ACHN (cell line): ENCODE measurements around the gene AMZ1.
"Not testable (repeated sequence)": the region's sequence is repeated elsewhere in the genome, so short reads cannot be mapped to it uniquely, and the experiment has no call there.

Experiments
- DNase-seq: peaks from one replicate; pipeline ENCODE4 v3.0.0-alpha.2; 2015
- in situ Hi-C: cut with HindIII; loops from 2 replicates; pipeline ENCODE4 v1.10.0; 2017; ENCODE audit warnings: low sequenced_read_pairs, low pct_ligation_motif_present, low pct_unique_long_range_greater_than_20kb

AMZ1 gene

DNA sequence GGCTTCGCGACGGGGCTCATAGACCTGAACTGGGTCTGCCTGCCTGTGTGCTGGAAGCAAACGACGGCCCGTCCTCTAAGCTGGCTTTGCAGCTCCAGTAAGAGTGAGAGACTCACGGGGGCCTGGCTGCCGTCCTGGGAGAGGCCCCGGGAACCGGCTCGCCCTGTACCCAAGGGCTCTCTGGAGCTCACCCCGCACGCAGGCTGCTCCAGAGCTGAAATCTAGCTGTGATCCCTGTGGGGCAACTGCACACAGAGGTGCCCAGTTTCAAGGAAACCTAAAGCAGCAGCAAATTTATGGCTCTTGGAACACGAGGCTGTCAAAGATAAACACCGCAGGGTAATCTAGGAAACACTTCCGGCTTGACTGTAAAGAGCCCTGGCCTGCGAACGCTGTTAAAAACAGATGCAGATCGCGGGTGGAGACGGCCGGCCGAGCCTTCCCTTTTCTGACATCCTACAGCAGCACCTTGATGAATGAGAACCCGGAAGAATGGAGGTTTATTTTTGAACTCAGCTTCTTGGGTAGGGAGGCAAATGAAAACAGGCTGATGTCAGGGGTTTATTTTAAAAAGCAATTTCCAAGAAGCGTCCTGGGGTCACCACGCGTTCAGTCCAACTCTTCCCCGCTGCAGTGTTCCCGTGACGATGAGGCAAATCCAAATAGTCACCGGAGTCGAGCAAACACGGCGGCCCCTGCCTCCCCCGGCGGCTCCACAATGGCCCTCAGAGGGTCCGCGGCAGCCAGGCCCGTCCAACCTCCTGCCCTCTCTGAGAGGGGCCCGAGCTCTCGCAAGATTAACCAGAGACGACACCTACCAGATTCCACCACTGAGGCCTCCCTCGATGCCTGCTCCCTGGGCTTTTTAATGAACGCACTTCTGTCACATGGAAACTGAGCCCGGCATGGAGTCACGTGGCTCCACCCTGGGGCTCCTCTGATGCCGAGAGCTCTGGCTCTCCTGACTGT lies 29.6 kb downstream of the AMZ1 start:
- no peak for DNase-seq
- in situ Hi-C loops: no loop called here

DNA sequence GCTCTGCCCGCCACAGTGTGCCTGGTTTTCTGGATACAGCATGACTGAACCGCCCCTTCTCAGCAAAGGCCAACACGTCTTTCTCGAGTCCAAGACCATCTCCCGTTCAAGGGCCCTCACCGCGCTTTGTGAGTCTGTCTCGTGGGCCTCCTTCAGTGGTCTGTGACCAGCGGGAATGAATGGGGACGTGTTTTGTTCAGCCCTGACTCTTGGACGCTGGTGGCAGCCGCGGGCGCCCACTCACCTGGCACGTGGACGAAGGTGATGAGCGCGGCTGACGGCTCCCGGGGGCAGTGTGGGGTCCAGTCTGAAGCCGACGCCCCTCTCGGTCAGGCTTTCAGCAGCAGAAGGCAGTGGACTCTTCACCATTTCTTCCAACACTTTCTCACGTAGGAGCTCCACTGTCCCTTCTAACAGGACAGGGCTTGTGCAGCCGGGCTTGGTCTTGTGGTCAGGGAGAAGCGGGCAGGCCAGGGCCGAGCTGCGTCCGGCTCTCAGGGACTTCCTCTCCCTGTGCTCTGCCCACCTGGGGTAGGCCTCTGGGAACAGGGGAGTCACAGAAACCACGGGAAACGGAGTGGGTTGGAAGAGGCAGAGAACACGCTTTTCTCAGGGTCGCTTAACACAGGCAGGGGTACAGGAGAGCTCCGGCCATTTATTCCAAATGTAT lies 30.4 kb downstream of the AMZ1 start:
- in situ Hi-C loops: no loop called here
- DNase-seq: no peak

- DNase-seq: peak; percentile 52
- in situ Hi-C loops: no loop called here
Measured at GRCh38 chr7:2719007-2719406, 31.0 kb downstream of the AMZ1 start.

DNA sequence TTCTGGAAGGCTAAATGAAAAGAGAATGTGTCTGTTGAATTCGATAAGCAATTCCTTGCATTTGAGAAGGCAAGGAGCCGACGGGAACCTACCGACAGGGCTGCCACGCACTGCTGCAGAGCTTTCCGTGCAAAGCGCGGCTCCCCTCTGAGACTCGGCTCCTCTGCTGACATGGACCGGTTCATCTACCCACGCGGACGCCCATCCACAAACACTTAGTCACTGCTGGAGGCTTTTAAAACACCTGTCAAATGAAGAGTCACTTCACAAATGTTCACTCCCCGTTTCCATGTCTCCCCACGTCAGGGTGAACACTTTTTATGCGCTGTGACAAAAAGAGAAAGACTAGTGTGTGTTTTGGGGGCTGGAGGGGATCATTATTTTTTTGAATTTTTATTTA lies 32.0 kb downstream of the AMZ1 start:
- in situ Hi-C loops: no loop called here

DNA sequence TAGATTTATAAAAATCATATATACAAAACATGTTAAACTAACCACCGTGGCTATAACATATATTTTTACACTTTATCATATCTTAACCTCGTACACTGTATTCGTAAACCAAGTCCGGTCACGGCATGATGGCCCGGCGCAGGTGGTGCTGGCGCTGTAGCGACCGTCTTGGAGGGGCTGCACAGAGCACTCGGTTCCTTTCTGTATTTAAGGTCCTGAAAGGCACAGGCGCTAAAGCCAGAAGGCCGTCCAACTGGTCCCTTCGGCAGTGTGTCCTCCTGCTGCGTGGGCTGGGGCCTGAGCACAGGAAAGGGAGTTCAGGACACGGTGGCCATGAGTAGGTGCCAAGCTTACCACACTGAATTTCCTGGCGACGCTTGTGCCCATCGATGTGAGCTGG lies 33.8 kb downstream of the AMZ1 start:
- no peak for DNase-seq
- in situ Hi-C loops: no loop called here

More for the DNA sequence above, 32.0 kb downstream of the AMZ1 start:
- no peak for DNase-seq

DNA sequence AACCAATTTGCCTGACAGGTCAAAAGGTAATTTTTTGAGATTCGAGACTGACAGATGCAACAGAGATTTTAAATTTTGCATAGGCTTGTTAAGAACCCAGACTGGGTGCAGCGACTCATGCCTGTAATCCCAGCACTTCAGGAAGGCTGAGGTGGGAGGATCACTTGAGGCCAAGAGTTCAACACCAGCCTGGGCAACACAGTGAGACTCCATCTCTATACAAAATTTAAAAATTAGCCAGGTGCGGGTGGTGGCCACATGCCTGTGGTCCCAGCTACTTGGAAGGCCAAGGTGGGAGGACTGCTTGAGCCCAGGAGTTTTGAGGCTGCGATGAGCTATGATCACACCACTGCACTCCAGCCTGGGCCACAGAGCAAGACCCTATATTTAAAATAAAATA lies 34.6 kb downstream of the AMZ1 start:
- in situ Hi-C loops: no loop called here
- no peak for DNase-seq

- in situ Hi-C loops: no loop called here
- no peak for DNase-seq
Measured at GRCh38 chr7:2723138-2723850, 35.3 kb downstream of the AMZ1 start.

- DNase-seq, in situ Hi-C loops: not testable (repeated sequence)
Measured at GRCh38 chr7:2724036-2724435, 36.0 kb downstream of the AMZ1 start.

GRCh38 chr7:2724453-2725177 lies 36.6 kb downstream of the AMZ1 start:
- in situ Hi-C loops: no loop called here
- DNase-seq: no peak

DNA sequence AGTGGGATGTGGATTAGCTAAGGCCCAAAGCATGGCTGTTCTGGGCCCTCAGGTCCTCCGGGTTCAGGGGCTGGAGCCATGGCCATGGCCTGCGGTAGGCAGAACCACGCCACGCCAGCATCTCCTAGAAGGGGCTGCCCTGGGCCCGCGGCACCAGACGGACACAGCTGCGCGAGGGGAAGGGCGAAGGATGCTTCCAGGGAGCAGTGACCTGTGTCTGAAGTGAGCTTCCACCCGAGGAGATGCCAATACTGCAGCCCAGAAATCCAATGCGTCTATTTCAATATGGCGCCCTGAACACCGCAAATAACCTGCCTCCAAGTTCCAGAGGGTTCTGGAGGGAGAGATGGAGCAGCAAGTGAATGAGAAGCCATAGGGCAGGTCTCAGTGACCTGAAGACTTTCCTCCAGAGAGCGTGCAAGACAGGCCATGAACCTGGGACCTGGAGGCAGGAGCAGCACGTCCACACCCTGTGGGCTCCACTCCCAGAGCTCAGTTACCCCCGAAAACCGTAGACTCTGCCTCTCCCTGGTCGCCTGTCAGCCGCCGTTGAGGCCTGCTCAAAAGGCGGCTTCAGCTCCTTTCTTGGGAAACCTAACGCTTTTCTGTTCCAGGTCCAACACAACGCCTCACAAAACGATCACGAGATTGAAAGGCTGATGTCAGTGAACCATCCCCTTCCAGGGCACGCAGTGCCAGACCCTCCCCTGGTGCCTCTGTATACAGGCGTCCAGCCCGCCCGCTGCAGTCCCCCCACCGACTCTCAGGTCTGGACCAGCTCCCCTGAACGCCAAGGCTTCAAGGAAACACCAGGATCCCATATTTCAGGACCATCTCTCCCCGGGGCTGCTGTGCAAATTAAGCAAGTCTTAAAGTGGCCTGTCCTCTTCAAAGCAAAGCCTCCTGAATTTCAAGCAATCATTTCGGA lies 37.4 kb downstream of the AMZ1 start:
- no peak for DNase-seq
- in situ Hi-C loops: no loop called here

DNA sequence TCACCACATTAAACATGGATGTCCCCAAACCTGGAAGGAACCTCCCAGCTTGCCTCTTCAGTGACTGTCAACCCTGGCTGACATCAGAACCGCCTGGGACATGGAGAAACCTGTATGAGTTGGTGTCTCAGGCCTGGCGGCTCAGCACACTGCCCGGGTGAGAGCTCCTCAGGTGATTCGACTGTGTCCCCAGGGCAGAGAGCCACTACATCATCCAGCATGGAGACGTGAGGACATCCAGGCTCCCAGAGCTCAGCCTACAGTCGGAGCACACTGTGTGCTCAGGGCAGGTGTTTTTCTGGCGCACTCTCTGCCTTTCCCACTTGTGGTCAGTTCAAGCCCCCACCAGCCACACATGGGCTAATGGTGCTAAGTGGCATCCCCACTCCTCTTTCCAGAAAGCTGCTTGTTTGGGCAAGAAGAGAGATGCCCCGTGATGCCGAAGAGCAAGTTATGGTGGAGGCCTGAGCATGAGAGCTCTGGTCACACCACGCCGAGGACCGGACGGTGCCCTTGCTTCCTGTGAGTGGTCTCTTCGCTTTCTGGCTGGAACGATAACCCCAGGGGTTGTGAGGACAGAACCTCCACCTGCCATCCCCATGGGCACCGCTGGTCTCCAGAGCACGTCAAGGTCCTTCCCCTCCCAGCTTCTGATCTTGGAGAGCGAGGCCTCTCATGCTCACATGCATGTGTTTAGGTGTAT lies 38.5 kb downstream of the AMZ1 start:
- in situ Hi-C loops: no loop called here
- DNase-seq: no peak

DNA sequence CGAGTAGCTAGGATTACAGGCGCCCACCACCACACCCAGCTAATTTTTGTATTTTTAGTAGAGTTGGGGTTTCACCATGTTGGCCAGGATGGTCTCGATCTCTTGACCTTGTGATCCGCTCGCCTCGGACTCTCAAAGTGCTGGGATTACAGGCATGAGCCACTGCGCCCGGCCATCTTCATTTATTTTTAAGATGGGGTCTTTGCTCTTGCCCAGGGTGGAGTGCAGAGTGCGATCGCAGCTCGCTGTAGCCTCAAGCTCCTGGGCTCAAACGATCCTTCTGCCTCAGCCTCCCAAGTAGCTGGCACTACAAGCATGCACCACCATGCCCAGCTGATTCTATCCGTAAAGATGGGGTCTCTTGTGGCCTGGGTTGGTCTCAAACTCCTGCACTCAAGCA lies 39.2 kb downstream of the AMZ1 start:
- in situ Hi-C loops, DNase-seq: not testable (repeated sequence)

GRCh38 chr7:2728316-2729030 lies 40.5 kb downstream of the AMZ1 start:
- DNase-seq: no peak
- in situ Hi-C loops: no loop called here

- in situ Hi-C loops: no loop called here
- no peak for DNase-seq
Measured at GRCh38 chr7:2729031-2729892, 41.3 kb downstream of the AMZ1 start.

- in situ Hi-C loops: no loop called here
Measured at GRCh38 chr7:2729893-2730716, 42.1 kb downstream of the AMZ1 start.

More at GRCh38 chr7:2729893-2730716, 42.1 kb downstream of the AMZ1 start:
- DNase-seq: no peak
